GM12873 (cell line): ENCODE results near the gene DAW1.

Source experiments
- CTCF ChIP-seq: IDR thresholded peaks from 2 replicates; pipeline ENCODE4 v1.5.1; 2012; ENCODE audit warnings: low read depth, mild to moderate bottlenecking, moderate library complexity, low read length, control low read depth; ENCODE audit not compliant: insufficient read depth; ENCODE audit errors: missing control alignments

Gene DAW1

GRCh38 chr2:227871375-227871791 is at the start of gene DAW1:
TSS of gene DAW1 (plus strand) at chr2:227871631. CDS start at chr2:227871690, 59 bp downstream.
- TF ChIP-seq CTCF = no peak

DNA sequence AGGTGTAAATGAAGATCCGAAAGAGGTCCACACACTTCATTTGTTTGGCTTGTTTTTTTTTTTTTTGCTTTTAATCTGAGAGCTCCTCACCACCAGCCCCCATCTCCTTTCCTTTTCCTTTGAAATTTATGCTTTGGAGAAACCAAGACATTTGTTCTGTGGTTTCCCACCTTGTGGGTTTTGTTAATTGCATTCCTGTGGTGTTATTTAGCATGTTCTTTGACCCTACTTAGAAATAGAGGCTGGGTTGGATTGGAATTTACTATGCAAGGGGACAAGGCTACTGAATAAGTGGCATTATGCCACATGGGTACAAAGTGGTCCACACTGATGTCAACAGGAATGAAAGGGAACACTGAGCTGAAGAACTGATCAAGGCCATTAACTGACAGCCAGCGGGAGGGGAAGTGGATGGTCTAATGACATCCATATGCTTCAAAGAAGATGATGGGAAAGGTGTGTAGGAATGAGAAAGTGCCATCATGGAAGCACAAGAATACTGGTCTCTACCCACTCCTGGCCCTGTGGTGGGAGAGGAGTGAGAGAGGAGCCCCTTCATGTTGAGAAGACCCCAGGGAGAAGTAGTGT is 48.9 kb upstream of the DAW1 start:
- no peak for TF ChIP-seq CTCF

GRCh38 chr2:227823922-227824321 is 47.5 kb upstream of the DAW1 start:
- no peak for TF ChIP-seq CTCF

- TF ChIP-seq CTCF = no peak
These were observed 46.7 kb upstream of the DAW1 start for GRCh38 chr2:227824711-227825110.

DNA sequence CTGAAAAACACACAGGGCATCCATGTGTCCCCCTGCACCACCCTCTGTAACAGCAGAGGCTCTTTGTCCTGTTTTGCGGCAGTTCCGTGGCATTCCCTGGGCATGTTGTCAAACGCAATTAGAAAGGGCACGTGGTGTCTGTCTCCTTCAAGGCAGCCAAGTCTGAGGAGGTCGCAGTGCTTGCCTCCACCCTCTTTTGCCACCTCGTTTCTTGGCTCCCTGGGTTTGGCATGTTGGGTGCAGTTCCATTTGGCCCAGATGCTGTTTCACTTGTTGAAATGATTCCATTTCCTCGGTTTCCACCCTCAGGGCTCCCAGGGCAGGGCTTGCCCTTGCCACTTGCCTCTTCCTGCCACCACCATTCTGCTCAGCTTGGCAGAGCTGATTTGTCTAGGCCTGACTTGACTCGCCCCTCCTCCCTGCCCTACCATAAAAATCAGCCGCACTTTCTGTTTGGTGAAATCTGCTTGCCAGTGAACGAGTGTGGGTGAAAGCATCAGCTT is 45.4 kb upstream of the DAW1 start:
- no peak for TF ChIP-seq CTCF

DNA sequence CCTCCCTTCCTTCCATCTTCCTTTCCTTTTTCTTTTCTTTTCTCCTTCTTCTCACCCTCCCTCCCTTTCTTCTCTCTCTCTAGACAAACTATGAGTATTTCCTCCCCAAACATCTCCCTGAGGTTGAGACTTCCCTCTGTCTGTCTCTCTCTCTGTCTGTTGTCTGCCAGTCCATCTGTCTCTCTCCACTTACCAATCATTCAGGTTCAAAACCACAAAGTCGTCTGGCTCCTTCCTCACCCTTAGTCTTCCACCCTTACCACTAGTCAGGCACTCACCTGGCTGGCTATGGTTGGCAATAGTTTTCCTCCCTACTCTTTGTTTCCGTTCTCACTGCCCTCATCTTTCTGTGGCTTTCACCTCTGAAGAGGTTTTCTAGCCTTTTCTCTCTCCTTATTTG is 44.9 kb upstream of the DAW1 start:
- TF ChIP-seq CTCF = no peak

DNA sequence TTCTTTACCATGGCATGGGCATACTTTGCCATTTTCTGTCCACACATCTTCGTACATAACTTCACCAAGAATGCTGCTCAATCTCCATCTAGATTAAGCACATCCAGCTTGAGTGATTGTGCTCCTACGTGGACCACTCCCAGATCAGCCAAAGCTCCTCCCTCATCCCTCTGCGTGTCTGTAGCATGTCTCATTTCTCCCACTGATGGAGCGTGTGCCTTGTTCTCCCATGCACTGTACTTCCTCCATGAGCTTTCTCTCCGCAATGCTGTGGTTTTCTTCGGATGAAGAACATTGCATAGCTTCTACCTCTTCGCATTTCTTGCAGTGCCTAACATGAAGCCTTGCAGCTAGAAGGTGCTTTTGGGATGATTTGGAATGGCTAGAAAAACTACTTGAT is 44.3 kb upstream of the DAW1 start:
- TF ChIP-seq CTCF = no peak
